HG03139 (cell line): ENCODE results near the gene NYAP1.

Source experiments
- ATAC-seq: cut with Tn5 transposase; IDR thresholded peaks from one replicate; pipeline ENCODE4 v1.9.1; 2021; ENCODE audit not compliant: unreplicated experiment

NYAP1 gene

GRCh38 chr7:100456562-100456961, 27.2 kb upstream of the NYAP1 start:
- ATAC-seq = no peak

- no peak for ATAC-seq
Observed at GRCh38 chr7:100457033-100457432, 26.7 kb upstream of the NYAP1 start.

- ATAC-seq = no peak
Observed at GRCh38 chr7:100464210-100464660, 19.5 kb upstream of the NYAP1 start, which contains the start of gene SPACDR. Gene SPACDR (minus strand): TSS chr7:100464260. CDS start chr7:100464025, 235 bp downstream.

GRCh38 chr7:100464791-100465190, 18.9 kb upstream of the NYAP1 start:
- no peak for ATAC-seq

- ATAC-seq = no peak
Observed at GRCh38 chr7:100465299-100465698, 18.4 kb upstream of the NYAP1 start.

- no peak for ATAC-seq
Observed at GRCh38 chr7:100465702-100466311, 17.9 kb upstream of the NYAP1 start.

GRCh38 chr7:100466653-100467605, 16.8 kb upstream of the NYAP1 start:
- no peak for ATAC-seq

GRCh38 chr7:100467638-100468373, 15.9 kb upstream of the NYAP1 start:
- no peak for ATAC-seq

GRCh38 chr7:100469227-100470044, 14.3 kb upstream of the NYAP1 start:
- ATAC-seq = no peak

- ATAC-seq = no peak
Observed at GRCh38 chr7:100471021-100471420, 12.7 kb upstream of the NYAP1 start.

- no peak for ATAC-seq
Observed at GRCh38 chr7:100472121-100472851, 11.4 kb upstream of the NYAP1 start.

GRCh38 chr7:100472854-100473499, 10.8 kb upstream of the NYAP1 start:
- ATAC-seq = no peak

- ATAC-seq = no peak
Observed at GRCh38 chr7:100475549-100475948, 8.2 kb upstream of the NYAP1 start.

- no peak for ATAC-seq
Observed at GRCh38 chr7:100476101-100476780, 7.5 kb upstream of the NYAP1 start.

- no peak for ATAC-seq
Observed at GRCh38 chr7:100476903-100477870, 6.5 kb upstream of the NYAP1 start.

- ATAC-seq = no peak
Observed at GRCh38 chr7:100477871-100478267, 5.9 kb upstream of the NYAP1 start.

- peak; percentile 56 for ATAC-seq
Observed at GRCh38 chr7:100478958-100479660, 4.6 kb upstream of the NYAP1 start, which contains the start of gene TSC22D4. Gene TSC22D4 (minus strand): TSS chr7:100479214. CDS start chr7:100478038, 1,176 bp downstream.
